DMS53 (cell line): ENCODE data around the gene NUP205.
"Not testable (repeated sequence)": the region's sequence is repeated elsewhere in the genome, so short reads cannot be mapped to it uniquely, and the experiment has no call there.

ENCODE experiments used
- DNase-seq: peaks from one replicate; lab custom pipeline; 2025; lab: John Stamatoyannopoulos, UW

The NUP205 gene

GRCh38 chr7:135666846-135667245, 109.1 kb downstream of the NUP205 start:
- no peak for DNase-seq

GRCh38 chr7:135667626-135668025, 109.9 kb downstream of the NUP205 start:
- DNase-seq: not testable (repeated sequence)

GRCh38 chr7:135668852-135669395, 111.2 kb downstream of the NUP205 start:
- DNase-seq: not testable (repeated sequence)

- no peak for DNase-seq
Observed at GRCh38 chr7:135669774-135670173, 112.1 kb downstream of the NUP205 start.

GRCh38 chr7:135670179-135670578, 112.5 kb downstream of the NUP205 start:
- no peak for DNase-seq

GRCh38 chr7:135672560-135673359, 115.0 kb downstream of the NUP205 start:
- DNase-seq: peak; percentile 79

- no peak for DNase-seq
Observed at GRCh38 chr7:135673360-135673706, 115.6 kb downstream of the NUP205 start.

GRCh38 chr7:135678612-135679575, 121.2 kb downstream of the NUP205 start:
- no peak for DNase-seq

- no peak for DNase-seq
Observed at GRCh38 chr7:135681762-135682161, 124.0 kb downstream of the NUP205 start.

GRCh38 chr7:135682191-135682590, 124.5 kb downstream of the NUP205 start:
- no peak for DNase-seq

- no peak for DNase-seq
Observed at GRCh38 chr7:135683609-135684008, 125.9 kb downstream of the NUP205 start.

GRCh38 chr7:135684136-135684535, 126.4 kb downstream of the NUP205 start:
- no peak for DNase-seq

GRCh38 chr7:135684699-135685098, 127.0 kb downstream of the NUP205 start:
- DNase-seq: no peak

GRCh38 chr7:135685306-135686084, 127.8 kb downstream of the NUP205 start:
- DNase-seq: no peak

GRCh38 chr7:135687466-135687865, 129.7 kb downstream of the NUP205 start:
- DNase-seq: no peak

- no peak for DNase-seq
Observed at GRCh38 chr7:135690566-135690965, 132.8 kb downstream of the NUP205 start.

GRCh38 chr7:135692055-135692454, 134.3 kb downstream of the NUP205 start:
- DNase-seq: no peak

GRCh38 chr7:135692606-135693005, 134.9 kb downstream of the NUP205 start:
- not testable (repeated sequence) for DNase-seq

GRCh38 chr7:135693558-135693957, 135.8 kb downstream of the NUP205 start:
- DNase-seq: no peak

- no peak for DNase-seq
Observed at GRCh38 chr7:135697276-135698049, 139.7 kb downstream of the NUP205 start.
